ENCODE measurements around the gene NHEJ1.

The NHEJ1 gene

DNA sequence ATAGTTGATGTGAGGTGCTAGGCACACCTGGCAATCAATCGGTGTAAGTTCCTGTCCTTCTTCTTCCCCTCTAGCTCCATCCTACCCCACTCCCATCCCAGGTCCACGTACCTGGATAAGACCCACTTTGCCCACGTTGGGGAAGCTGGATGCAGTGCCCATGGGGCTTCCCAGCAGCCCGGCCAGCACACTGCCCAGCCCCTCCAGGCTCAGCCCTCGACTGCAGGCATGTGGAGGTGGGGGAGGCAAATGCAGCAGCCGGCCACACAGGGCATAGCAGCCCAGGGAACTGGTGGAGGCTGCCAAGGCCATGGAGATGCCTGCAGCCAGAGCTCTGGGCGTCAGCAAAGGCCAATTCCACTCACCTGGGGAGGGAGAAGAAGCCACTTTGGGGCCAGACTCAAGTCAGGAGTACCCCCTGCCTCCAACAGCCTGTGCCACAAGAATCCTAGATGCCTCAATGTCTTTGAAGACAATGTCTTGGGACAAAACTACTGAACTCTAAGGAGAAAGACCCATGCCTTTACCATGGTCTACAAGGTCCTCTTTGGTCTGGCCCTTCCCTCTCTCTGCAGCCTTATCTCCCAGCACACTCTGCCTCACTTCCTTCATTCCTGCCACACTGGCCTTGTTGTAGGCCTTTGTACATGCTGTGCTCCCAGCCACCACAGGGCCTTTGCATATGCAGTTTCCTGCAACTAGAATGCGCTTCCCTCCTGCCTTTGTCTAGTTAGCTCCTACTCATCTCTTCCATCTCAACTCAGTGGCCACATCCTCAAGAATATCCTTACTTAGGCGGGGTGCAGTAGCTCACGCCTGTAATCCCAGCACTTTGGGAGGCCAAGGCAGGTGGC, 4.7 kb upstream of the NHEJ1 start:
- Histone ChIP-seq H2AFZ (no peak overlapping the region), H3K4me2 (ENCODE audit: low read length) (no peak overlapping the region), H3K9ac (no peak overlapping the region), H3K9me3 (ENCODE audit: control insufficient read depth, low read length) (no peaks in the 10 kb centered on the region), H3K4me1 (peaks cover 3% of the 10 kb centered on the region), H3K36me3 (ENCODE audit: control insufficient read depth, insufficient read depth, low read length) (no peaks in the 10 kb centered on the region), H3K27me3 (ENCODE audit: control insufficient read depth, insufficient read depth, low read length) (no peaks in the 10 kb centered on the region), H3K27ac (no peak overlapping the region), H3K79me2 (no peaks in the 10 kb centered on the region), H3K4me3 (ENCODE audit: low read depth, low read length) (no peak overlapping the region)
- TF ChIP-seq, protein P1, sequence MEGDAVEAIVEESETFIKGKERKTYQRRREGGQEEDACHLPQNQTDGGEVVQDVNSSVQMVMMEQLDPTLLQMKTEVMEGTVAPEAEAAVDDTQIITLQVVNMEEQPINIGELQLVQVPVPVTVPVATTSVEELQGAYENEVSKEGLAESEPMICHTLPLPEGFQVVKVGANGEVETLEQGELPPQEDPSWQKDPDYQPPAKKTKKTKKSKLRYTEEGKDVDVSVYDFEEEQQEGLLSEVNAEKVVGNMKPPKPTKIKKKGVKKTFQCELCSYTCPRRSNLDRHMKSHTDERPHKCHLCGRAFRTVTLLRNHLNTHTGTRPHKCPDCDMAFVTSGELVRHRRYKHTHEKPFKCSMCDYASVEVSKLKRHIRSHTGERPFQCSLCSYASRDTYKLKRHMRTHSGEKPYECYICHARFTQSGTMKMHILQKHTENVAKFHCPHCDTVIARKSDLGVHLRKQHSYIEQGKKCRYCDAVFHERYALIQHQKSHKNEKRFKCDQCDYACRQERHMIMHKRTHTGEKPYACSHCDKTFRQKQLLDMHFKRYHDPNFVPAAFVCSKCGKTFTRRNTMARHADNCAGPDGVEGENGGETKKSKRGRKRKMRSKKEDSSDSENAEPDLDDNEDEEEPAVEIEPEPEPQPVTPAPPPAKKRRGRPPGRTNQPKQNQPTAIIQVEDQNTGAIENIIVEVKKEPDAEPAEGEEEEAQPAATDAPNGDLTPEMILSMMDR (IDR thresholded peaks at IDR 0.05), result no peak

DNA sequence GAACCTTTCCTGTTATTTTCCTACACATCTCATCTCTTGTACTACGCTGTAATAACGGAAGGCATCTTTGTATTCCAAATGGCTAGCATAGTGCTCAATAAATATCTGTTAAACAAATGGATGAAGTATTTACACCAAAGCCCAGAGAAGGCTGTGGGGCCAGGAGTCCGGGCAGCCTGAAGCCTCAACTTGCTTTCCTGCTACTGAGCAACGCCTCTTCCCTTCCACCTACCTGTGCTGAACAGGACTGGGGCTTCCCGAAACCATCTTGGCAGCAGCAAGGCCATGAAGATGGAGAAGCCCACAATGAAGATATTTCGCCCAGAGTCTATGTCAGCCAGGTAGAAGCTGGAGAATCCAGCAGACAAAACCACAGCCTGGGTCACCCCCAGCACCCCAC, 2.5 kb upstream of the NHEJ1 start:
- H2AFZ ChIP-seq, result no peak overlapping the region
- TF ChIP-seq, protein P1 (IDR thresholded peaks at IDR 0.05), result no peak

DNA sequence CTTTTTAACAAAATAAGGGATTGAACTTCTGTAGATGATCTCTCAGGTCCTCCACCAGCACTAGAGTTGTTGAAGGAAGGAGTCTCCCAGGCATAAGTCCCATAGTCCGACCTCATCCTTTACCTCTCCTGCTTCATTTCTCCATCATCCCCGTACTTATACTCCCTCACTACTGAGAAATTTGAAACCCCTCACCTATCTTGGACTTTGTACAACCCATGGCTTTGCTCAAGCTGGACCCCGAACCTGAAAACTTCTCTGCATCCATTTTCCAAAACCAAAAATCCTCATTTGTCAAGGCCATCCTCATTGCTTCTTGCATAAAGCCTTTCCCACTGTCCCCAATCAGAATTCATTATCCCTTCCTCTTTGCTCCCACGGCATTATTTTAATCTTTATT, 482 bp upstream of the NHEJ1 start:
- no peak overlapping the region for H3K27ac ChIP-seq
- peak overlapping the region; percentile 90 for H2AFZ ChIP-seq
- H3K4me1 ChIP-seq, result peaks cover 5% of the 10 kb centered on the region
- H3K4me3 ChIP-seq (ENCODE audit: low read depth, low read length), result peak overlapping the region; percentile 64
- H3K79me2 ChIP-seq, result no peaks in the 10 kb centered on the region
- H3K4me2 ChIP-seq (ENCODE audit: low read length), result peak overlapping the region; percentile 88
- no peak overlapping the region for H3K9ac ChIP-seq
- no peaks in the 10 kb centered on the region for H3K9me3 ChIP-seq (ENCODE audit: control insufficient read depth, low read length)
- H3K36me3 ChIP-seq (ENCODE audit: control insufficient read depth, insufficient read depth, low read length), result no peaks in the 10 kb centered on the region
- H3K27me3 ChIP-seq (ENCODE audit: control insufficient read depth, insufficient read depth, low read length), result no peaks in the 10 kb centered on the region
- TF ChIP-seq, protein P1 (IDR thresholded peaks at IDR 0.05), result no peak

More for the DNA sequence above, 2.5 kb upstream of the NHEJ1 start:
- no peaks in the 10 kb centered on the region for H3K36me3 ChIP-seq (ENCODE audit: control insufficient read depth, insufficient read depth, low read length)
- H3K9ac ChIP-seq, result no peak overlapping the region
- no peak overlapping the region for H3K4me2 ChIP-seq (ENCODE audit: low read length)
- peaks cover 5% of the 10 kb centered on the region for H3K4me1 ChIP-seq
- no peak overlapping the region for H3K4me3 ChIP-seq (ENCODE audit: low read depth, low read length)
- no peaks in the 10 kb centered on the region for H3K79me2 ChIP-seq
- H3K27ac ChIP-seq, result no peak overlapping the region
- no peaks in the 10 kb centered on the region for H3K9me3 ChIP-seq (ENCODE audit: control insufficient read depth, low read length)
- H3K27me3 ChIP-seq (ENCODE audit: control insufficient read depth, insufficient read depth, low read length), result no peaks in the 10 kb centered on the region

DNA sequence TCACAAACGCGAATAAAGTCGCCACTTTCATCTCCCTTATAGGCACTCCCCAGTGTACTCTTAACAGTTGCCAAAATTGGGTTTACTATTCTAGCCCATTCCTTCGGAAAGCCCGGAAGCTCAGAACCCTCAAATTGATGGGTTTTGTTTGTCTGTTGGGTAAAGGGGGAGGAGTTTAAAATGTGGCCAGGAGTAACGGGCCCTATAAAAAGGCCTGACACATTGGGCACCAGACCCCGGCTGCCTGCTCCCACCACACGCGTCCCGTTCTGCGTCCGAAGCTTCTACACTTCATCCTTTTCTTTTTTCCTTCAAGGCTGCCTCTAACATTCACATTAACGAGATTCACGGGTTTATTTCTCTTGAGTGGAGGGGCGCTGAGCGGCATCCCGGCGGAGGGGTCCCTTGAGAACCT, 837 bp downstream of the NHEJ1 start:
- H3K36me3 ChIP-seq (ENCODE audit: control insufficient read depth, insufficient read depth, low read length), result no peaks in the 10 kb centered on the region
- peaks cover 5% of the 10 kb centered on the region for H3K4me1 ChIP-seq
- H3K79me2 ChIP-seq, result no peaks in the 10 kb centered on the region
- H3K27me3 ChIP-seq (ENCODE audit: control insufficient read depth, insufficient read depth, low read length), result no peaks in the 10 kb centered on the region
- H3K27ac ChIP-seq, result peak overlapping the region; percentile 81
- H3K9me3 ChIP-seq (ENCODE audit: control insufficient read depth, low read length), result no peaks in the 10 kb centered on the region
- H3K4me3 ChIP-seq (ENCODE audit: low read depth, low read length), result peak overlapping the region; percentile 64
- H3K9ac ChIP-seq, result no peak overlapping the region
- peak overlapping the region; percentile 90 for H2AFZ ChIP-seq
- TF ChIP-seq, protein P1 (IDR thresholded peaks at IDR 0.05), result no peak
- H3K4me2 ChIP-seq (ENCODE audit: low read length), result peak overlapping the region; percentile 88

DNA sequence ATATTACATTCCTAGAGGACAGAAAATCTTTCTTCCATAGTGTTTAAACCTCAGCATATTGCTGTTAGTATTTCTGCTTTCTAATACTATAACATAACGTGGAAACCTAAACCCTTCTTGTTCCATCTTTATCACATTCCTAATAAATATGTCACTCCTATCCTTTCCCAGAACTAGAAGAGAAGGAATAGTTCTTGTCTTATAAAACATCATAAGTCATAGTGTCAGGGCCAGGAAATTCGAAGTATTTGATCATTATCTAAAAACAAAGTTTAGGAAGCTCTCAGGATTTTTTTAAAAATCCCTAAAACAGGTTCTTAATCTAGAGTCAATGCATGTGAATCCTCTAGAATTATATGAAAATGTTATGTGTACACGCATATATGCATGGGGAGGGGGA, 2.0 kb downstream of the NHEJ1 start:
- Histone ChIP-seq H2AFZ (no peak overlapping the region), H3K9ac (no peak overlapping the region), H3K36me3 (ENCODE audit: control insufficient read depth, insufficient read depth, low read length) (no peaks in the 10 kb centered on the region), H3K79me2 (no peaks in the 10 kb centered on the region), H3K27me3 (ENCODE audit: control insufficient read depth, insufficient read depth, low read length) (no peaks in the 10 kb centered on the region), H3K4me2 (ENCODE audit: low read length) (no peak overlapping the region), H3K9me3 (ENCODE audit: control insufficient read depth, low read length) (no peaks in the 10 kb centered on the region), H3K27ac (no peak overlapping the region), H3K4me1 (peaks cover 5% of the 10 kb centered on the region), H3K4me3 (ENCODE audit: low read depth, low read length) (no peak overlapping the region)
- TF ChIP-seq, protein P1 (IDR thresholded peaks at IDR 0.05), result no peak
